Measurements from ENCODE around the gene MOB1B.
"Not testable (repeated sequence)": the region's sequence is repeated elsewhere in the genome, so short reads cannot be mapped to it uniquely, and the experiment has no call there.

MOB1B gene

DNA sequence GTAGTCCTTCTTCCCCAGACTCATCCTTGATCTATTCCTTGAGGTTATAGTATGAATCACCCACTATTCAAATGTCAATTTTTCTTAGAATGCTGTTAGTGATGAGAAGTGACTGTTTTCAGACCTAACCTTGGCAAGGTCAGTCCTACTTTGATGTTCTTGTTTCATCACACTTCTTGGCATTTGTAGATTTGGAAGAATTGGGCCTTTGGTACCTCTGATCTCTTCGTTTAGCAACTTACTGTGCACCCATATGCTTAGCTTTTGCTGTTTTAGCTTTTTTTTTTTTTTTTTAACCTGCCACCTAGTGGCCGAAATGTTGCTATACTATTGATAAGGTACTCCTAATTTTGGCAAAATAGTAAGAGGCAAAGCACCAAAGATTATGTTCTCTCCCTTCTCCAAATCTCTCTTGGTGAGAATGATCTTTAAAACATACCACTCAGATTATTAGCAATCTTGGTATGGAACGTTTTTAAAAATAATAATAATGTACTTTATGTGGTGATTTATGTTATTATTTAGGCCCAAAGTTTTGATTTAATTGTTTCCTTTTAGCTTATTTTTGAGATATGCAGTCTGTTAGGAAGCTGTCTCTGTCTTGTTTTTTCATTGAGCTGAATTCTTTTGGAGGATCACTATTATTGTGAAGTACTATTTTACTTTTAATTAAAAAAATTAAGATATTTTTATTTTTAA lies 107.9 kb downstream of the MOB1B start:
- DNase-seq: no peak

DNA sequence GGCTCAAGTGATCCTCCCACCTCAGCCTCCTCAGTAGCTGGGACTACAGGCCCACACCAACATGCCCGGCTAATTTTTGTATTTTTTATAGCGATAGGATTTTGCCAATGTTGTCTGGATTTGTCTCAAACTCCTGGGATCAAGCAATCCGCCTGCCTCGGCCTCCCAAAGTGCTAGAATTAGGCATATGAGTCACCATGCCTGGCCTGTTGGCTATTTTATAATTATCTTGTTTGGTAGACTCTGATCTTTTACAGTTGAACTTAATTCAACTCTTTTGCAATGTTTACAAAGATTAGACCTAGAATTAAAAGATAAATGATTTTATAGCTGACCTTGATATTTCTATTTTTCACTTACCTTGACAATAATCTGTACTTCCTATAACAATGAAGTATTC lies 109.3 kb downstream of the MOB1B start:
- DNase-seq: no peak

DNA sequence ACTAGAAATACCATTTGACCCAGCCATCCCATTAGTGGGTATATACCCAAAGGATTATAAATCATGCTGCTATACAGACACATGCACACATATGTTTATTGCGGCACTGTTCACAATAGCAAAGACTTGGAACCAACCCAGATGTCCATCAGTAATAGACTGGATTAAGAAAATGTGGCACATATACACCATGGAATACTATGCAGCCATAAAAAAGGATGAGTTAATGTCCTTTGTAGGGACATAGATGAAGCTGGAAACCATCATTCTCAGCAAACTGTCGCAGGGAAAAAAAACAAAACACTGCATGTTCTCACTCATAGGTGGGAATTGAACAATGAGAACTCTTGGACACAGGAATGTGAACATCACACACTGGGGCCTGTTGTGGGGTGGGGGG lies 115.2 kb downstream of the MOB1B start:
- DNase-seq: not testable (repeated sequence)

DNA sequence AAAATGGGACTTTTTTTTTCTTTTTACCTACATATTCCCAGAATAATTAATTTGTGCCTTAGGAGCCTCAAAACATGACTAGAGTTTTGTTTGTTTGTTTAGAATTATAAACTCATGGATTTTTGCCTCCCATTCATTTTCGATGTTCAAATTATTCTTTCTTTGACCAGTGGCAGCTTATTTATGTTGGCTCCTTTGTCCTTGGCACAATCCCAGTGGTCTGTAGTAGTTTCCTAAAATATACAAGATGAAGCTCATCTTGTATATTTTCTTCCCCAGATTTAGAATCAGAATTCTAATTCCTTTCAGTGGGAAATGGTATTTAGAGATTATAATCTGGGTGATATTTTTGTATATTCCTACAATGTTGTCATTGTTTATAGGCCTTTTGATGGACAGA lies 118.4 kb downstream of the MOB1B start:
- DNase-seq: no peak

DNA sequence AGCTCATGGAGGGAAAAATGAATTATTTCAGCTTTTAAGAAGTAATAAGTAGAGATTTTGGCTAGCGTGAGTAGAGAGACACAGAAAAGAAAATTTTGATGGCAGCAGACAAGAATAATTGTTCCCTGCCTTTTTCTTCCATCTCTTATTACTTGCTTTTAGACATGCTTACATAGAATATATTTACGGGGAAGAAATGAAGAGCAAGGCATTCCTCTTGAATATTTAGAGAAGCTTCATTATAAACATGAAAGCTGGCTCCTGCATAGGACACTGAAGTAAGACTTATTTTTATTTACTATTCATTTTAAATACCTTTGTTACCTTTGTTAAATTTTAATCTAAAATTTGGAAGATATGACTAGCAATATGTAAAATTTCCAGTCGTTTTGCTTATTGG lies 123.5 kb downstream of the MOB1B start:
- DNase-seq: no peak

DNA sequence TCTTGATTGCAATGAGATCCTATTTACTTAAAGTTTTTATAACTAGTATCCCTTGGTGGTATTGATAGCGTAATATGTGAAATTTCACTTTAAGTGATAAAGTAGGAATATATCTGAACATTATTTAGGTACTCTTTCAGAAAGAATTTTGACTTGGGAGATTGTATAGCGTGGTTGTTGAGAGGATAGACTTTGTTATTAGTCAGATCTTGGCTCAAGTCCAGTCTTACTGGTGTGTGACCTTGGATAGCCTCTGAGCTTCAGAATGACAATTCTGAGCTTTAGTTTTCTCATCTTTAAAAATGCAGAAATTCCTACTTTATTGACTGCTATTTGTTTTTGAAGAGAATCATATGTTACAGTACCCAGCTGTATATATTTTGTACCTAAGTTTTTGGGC lies 123.9 kb downstream of the MOB1B start:
- no peak for DNase-seq

DNA sequence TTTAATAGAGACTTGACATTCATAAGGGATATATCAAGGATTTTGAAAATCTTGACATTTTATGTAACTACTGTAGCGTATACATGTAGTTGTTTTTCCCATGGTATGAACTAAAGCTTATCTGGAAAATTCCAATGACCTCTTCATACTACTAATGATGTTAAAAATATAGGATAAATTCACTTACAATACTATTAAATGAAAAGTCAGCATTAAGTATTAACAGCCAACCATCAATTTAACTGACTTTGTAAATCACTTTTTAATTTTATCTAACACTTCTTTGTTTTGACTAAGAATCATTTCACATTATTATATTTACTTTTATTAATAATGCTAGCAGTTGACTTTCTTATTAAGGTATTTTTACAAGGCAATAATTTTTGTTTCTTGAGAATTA lies 125.4 kb downstream of the MOB1B start:
- DNase-seq: no peak

DNA sequence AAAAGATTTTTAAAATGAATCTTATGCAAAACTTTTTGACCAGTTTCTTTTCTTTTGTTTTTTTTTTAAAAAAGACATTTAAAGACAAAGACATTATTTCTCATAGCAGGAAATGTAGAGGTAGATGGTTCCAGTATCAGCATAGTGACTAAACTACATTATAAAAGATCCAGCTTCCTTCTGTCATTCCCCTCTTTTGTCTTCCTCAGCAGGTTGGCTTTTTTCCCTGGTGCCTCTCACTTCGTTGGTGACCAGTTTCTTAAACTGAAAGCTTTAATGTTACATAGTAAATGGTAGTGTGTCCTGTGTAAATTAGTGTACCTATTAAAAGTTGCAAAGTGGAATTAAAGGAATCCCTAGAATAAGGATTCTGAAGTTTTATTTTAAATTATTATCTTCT lies 127.3 kb downstream of the MOB1B start:
- no peak for DNase-seq

DNA sequence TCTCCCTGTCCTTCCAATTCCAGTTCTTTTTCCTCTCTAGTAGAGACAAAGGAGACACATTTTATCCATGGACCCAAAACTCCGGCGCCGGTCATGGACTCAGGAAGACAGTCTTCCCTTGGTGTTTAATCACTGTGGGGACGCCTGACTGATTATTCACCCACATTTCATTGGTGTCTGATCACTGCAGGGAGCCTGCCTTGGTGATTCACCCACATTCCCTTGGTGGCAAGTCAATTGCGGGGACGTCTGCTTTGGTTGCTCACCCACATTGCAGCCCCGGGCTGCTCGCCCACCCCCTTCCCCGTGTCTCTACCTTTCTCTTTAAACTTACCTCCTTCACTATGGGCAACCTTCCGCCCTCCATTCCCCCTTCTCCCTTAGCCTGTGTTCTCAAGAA lies 129.9 kb downstream of the MOB1B start:
- DNase-seq: not testable (repeated sequence)

Data from T1000 (cell line).